H9 (cell line): ENCODE results near the gene PNMA1. TPM values are rescaled to one million over a fixed set of nuclear protein-coding genes. Genes with fewer than 3 reads are reported as not detected.

ENCODE experiments used
- DNase-seq: peaks from one replicate; pipeline ENCODE4 v3.0.0-alpha.2; 2017
- H2AFZ ChIP-seq: one replicate; pipeline ENCODE4 v1.6.1; 2013; ENCODE audit warnings: mild to moderate bottlenecking, low read length, control low read depth, moderate library complexity
- H2AK5ac ChIP-seq: 2 replicates; pipeline ENCODE4 v1.6.1; 2013; ENCODE audit warnings: low read length, control low read depth, mixed read lengths; ENCODE audit not compliant: insufficient read length
- H2BK120ac ChIP-seq: one replicate; pipeline ENCODE4 v1.6.1; 2013; ENCODE audit warnings: low read depth, mild to moderate bottlenecking, low read length, control low read depth, inconsistent platforms; ENCODE audit not compliant: poor library complexity, severe bottlenecking
- H2BK12ac ChIP-seq: 2 replicates; pipeline ENCODE4 v1.6.1; 2013; ENCODE audit warnings: low read length, control low read depth, mixed read lengths, low read depth; ENCODE audit not compliant: insufficient read length
- H2BK15ac ChIP-seq: 2 replicates; pipeline ENCODE4 v1.6.1; 2013; ENCODE audit warnings: low read depth, low read length, control low read depth
- H2BK20ac ChIP-seq: one replicate; pipeline ENCODE4 v1.6.1; 2013; ENCODE audit warnings: low read depth, mild to moderate bottlenecking, low read length, control low read depth, inconsistent platforms; ENCODE audit not compliant: poor library complexity, severe bottlenecking
- H2BK5ac ChIP-seq: 2 replicates; pipeline ENCODE4 v1.6.1; 2013; ENCODE audit warnings: low read length, control low read depth, mixed read lengths; ENCODE audit not compliant: insufficient read length
- H3K14ac ChIP-seq: 2 replicates; pipeline ENCODE4 v1.6.1; 2013; ENCODE audit warnings: low read length, control low read depth; ENCODE audit not compliant: insufficient read depth
- H3K18ac ChIP-seq: 2 replicates; pipeline ENCODE4 v1.6.1; 2013; ENCODE audit warnings: low read depth, mild to moderate bottlenecking, mixed read lengths, low read length, control low read depth; ENCODE audit not compliant: insufficient read length
- H3K23ac ChIP-seq: 2 replicates; pipeline ENCODE4 v1.6.1; 2013; ENCODE audit warnings: low read length, control low read depth, mixed read lengths, low read depth; ENCODE audit not compliant: insufficient read length
- H3K23me2 ChIP-seq: 2 replicates; pipeline ENCODE4 v1.6.1; 2013; ENCODE audit warnings: low read depth, mild to moderate bottlenecking, mixed read lengths, low read length, control low read depth; ENCODE audit not compliant: insufficient read length, poor library complexity, severe bottlenecking
- H3K27ac ChIP-seq: 2 replicates; pipeline ENCODE4 v1.5.1; 2013; ENCODE audit warnings: low read length, control low read depth, mixed read lengths, low read depth; ENCODE audit not compliant: insufficient read length
- H3K27me3 ChIP-seq: 2 replicates; pipeline ENCODE4 v1.6.1; 2013; ENCODE audit warnings: low read length, control low read depth, inconsistent platforms; ENCODE audit not compliant: insufficient read depth
- H3K4ac ChIP-seq: 2 replicates; pipeline ENCODE4 v1.6.1; 2013; ENCODE audit warnings: low read depth, mild to moderate bottlenecking, control low read depth, inconsistent platforms, low read length, moderate library complexity
- H3K4me1 ChIP-seq: 2 replicates; pipeline ENCODE4 v1.6.1; 2013; ENCODE audit warnings: low read length, control low read depth, inconsistent platforms; ENCODE audit not compliant: insufficient read depth
- H3K4me2 ChIP-seq: 2 replicates; pipeline ENCODE4 v1.6.1; 2013; ENCODE audit warnings: low read length, control low read depth, mixed read lengths; ENCODE audit not compliant: insufficient read length, insufficient read depth
- H3K56ac ChIP-seq: 2 replicates; pipeline ENCODE4 v1.6.1; 2013; ENCODE audit warnings: low read depth, mild to moderate bottlenecking, mixed read lengths, low read length, control low read depth; ENCODE audit not compliant: insufficient read length
- H3K79me1 ChIP-seq: 2 replicates; pipeline ENCODE4 v1.6.1; 2013; ENCODE audit warnings: low read depth, mild to moderate bottlenecking, moderate library complexity, low read length, control low read depth, inconsistent platforms; ENCODE audit not compliant: insufficient read depth, poor library complexity, severe bottlenecking
- H3K79me2 ChIP-seq: 2 replicates; pipeline ENCODE4 v1.6.1; 2013; ENCODE audit warnings: low read length, control low read depth, inconsistent platforms; ENCODE audit not compliant: insufficient read depth
- H3K9ac ChIP-seq: 2 replicates; pipeline ENCODE4 v1.6.1; 2013; ENCODE audit warnings: low read length, control low read depth, mixed read lengths; ENCODE audit not compliant: insufficient read length; ENCODE audit errors: extremely low read depth
- H3K9me3 ChIP-seq: one replicate; pipeline ENCODE4 v1.6.1; 2013; ENCODE audit warnings: low read depth, low read length, inconsistent platforms; ENCODE audit not compliant: control insufficient read depth
- H3T11ph ChIP-seq: one replicate; pipeline ENCODE4 v1.6.1; 2013; ENCODE audit warnings: mild to moderate bottlenecking, low read length, control low read depth, inconsistent platforms
- H4K20me1 ChIP-seq: one replicate; pipeline ENCODE4 v1.6.1; 2013; ENCODE audit not compliant: control insufficient read depth, insufficient read length, insufficient read depth
- H4K5ac ChIP-seq: 2 replicates; pipeline ENCODE4 v1.6.1; 2013; ENCODE audit warnings: low read depth, mild to moderate bottlenecking, mixed read lengths, low read length, control low read depth; ENCODE audit not compliant: insufficient read length
- H4K8ac ChIP-seq: replicated peaks from 2 replicates; pipeline ENCODE4 v1.6.1; 2013; ENCODE audit warnings: low read length, control low read depth, mixed read lengths, low read depth; ENCODE audit not compliant: insufficient read length
- H4K91ac ChIP-seq: 2 replicates; pipeline ENCODE4 v1.6.1; 2013; ENCODE audit warnings: low read depth, mild to moderate bottlenecking, moderate library complexity, mixed read lengths, low read length, control low read depth; ENCODE audit not compliant: insufficient read length
- H3K27ac Mint-ChIP-seq, 3 experiments: 2 replicates in 2 of 3; 3 replicates in 1 of 3; pipeline ENCODE4 v1.8.0; 2020 to 2021; ENCODE audit warnings: mixed read lengths in 3 of 3, mild to moderate bottlenecking in 1 of 3, moderate library complexity in 1 of 3
- H3K27me3 Mint-ChIP-seq: 2 replicates; pipeline ENCODE4 v1.8.0; 2021; ENCODE audit warnings: low read depth, mild to moderate bottlenecking, moderate library complexity, mixed read lengths
- H3K36me3 Mint-ChIP-seq, 3 experiments: 2 replicates in 2 of 3; 3 replicates in 1 of 3; pipeline ENCODE4 v1.8.0; 2020 to 2021; ENCODE audit warnings: low read depth in 3 of 3, mixed read lengths in 3 of 3; ENCODE audit not compliant: insufficient read depth in 1 of 3
- H3K4me1 Mint-ChIP-seq, 2 experiments: 2 replicates each; pipeline ENCODE4 v1.8.0; 2020; ENCODE audit warnings: mixed read lengths in 2 of 2
- H3K4me3 Mint-ChIP-seq, 2 experiments: 2 replicates in 1 of 2; 3 replicates in 1 of 2; pipeline ENCODE4 v1.8.0; 2020 to 2021; ENCODE audit warnings: mild to moderate bottlenecking in 2 of 2, mixed read lengths in 2 of 2, moderate library complexity in 1 of 2
- H3K9me3 Mint-ChIP-seq, 2 experiments: 2 replicates in 1 of 2; 3 replicates in 1 of 2; pipeline ENCODE4 v1.8.0; 2020; ENCODE audit warnings: mild to moderate bottlenecking in 2 of 2, mixed read lengths in 2 of 2, moderate library complexity in 1 of 2
- CTCF ChIP-seq: fragments of 200-600 bp; sonication (generic); conservative IDR thresholded peaks from 3 replicates; pipeline ENCODE4 v1.8.0; 2021; ENCODE audit warnings: antibody characterized with exemption, mild to moderate bottlenecking
- WGBS: extraction: QIAGEN DNeasy Blood & Tissue Kit; methylation state at CpG from one replicate; pipeline ENCODE4 v1.1.7; 2013; ENCODE audit warnings: missing lambda C conversion rate, low lambda C conversion rate, mixed read lengths; ENCODE audit not compliant: insufficient read length; ENCODE audit errors: extremely low coverage; 5-methylcytosine and 5-hydroxymethylcytosine counted together
- total RNA-seq: library from RNA; stranded (reverse); gene quantifications from 2 replicates; pipeline ENCODE4 v1.2.1, GENCODE V29; 2021

PNMA1 gene
- total RNA-seq, 1 experiment from 2014 or later, result 56.1 TPM

DNA sequence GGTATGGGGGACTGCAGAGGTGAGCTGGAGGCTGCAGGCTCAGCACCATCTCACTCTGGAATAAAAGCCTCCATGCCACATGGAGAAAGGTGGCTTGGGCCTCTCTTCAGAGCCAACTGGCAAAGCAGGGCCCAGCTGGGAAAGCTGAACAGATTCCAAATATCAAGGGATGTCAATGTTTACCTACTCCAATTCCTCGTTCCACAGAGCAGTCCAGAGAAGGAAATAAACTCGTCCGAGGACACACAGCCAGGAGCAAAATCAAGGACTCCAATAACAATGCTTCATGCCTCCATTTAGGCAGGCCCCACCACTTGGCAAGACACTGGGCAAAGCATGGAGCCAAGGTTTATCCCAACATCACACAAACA is 36.3 kb upstream of the PNMA1 start:
- Histone ChIP-seq H3K27me3 (no peaks in the 10 kb centered on the region), H3K4me1 (peaks cover 6% of the 10 kb centered on the region; the same call in 1 of the 2 replicates), H3K23ac (no peak overlapping the region), H3K18ac (no peak overlapping the region), H3K4me2 (no peak overlapping the region), H3K27ac (no peak overlapping the region), H3K79me1 (no peaks in the 10 kb centered on the region), H2BK5ac (no peak overlapping the region), H3K4ac (no peak overlapping the region), H3K9me3 (no peaks in the 10 kb centered on the region), H2BK20ac (no peak overlapping the region), H4K8ac (no peak overlapping the region), H3K23me2 (no peaks in the 10 kb centered on the region), H3K56ac (no peak overlapping the region), H3K9ac (no peak overlapping the region), H3T11ph (no peak overlapping the region), H2AK5ac (no peak overlapping the region), H2BK15ac (no peak overlapping the region), H4K5ac (no peak overlapping the region), H3K79me2 (peaks cover 4% of the 10 kb centered on the region; the same call in 1 of the 2 replicates), H2BK120ac (no peak overlapping the region), H3K14ac (no peak overlapping the region), H4K91ac (no peak overlapping the region), H2AFZ (no peak overlapping the region), H4K20me1 (peaks cover 2% of the 10 kb centered on the region), H2BK12ac (no peak overlapping the region)
- H3K9me3 Mint-ChIP-seq, result no peaks in the 10 kb centered on the region; a peak in 1 of 5 replicates
- no peak overlapping the region for H3K4me3 Mint-ChIP-seq
- no peak for DNase-seq
- no peak for TF ChIP-seq CTCF
- no peaks in the 10 kb centered on the region for H3K36me3 Mint-ChIP-seq
- no CpG with 5 or more reads among the region's 3 CpGs for WGBS
- no peak overlapping the region for H3K27ac Mint-ChIP-seq
- H3K27me3 Mint-ChIP-seq, result no peaks in the 10 kb centered on the region
- H3K4me1 Mint-ChIP-seq, result peaks cover 44 to 52% of the 10 kb centered on the region in 2 experiments
